NCI-H510A (cell line): ENCODE measurements around the gene YIF1A.

ENCODE experiments used
- DNase-seq: peaks from one replicate; lab custom pipeline; 2025; lab: John Stamatoyannopoulos, UW

Gene YIF1A

DNA sequence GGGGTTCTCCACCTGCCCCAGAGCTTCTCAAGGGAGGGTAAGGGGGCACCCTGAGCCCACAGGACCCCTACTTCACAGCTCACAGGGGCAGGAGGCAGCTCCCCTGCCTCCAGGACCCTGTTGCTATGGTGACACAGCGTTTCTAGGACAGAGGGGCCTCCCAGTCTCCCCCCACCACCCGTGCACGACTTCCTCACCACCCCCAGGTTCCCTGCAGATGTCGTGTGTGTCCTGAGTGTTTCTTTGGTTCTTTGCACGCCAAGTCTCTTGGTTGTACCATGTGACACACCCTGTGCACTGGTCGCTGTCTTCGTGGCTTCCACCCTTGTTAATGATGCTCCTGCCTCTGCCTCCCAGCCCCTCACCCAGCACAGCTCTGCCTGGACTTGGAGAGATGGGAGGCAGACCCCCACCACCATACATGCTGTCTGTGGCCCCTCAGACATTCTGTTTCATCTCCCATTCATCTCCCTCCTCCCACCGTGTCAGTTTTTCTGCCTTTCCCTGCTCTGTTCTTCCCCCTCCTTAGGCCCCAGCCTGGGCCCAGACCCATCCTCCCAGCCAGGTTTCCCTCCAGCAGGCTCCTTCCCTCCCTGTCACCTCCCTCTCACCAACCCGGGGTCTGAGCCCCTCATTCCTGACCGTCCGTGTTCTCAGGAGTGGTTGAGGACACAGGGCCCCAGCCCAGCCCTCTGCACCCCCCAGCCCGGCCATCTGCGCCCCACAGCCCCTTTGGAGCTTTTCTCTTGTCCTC lies 45.0 kb downstream of the YIF1A start:
- DNase-seq = no peak

DNA sequence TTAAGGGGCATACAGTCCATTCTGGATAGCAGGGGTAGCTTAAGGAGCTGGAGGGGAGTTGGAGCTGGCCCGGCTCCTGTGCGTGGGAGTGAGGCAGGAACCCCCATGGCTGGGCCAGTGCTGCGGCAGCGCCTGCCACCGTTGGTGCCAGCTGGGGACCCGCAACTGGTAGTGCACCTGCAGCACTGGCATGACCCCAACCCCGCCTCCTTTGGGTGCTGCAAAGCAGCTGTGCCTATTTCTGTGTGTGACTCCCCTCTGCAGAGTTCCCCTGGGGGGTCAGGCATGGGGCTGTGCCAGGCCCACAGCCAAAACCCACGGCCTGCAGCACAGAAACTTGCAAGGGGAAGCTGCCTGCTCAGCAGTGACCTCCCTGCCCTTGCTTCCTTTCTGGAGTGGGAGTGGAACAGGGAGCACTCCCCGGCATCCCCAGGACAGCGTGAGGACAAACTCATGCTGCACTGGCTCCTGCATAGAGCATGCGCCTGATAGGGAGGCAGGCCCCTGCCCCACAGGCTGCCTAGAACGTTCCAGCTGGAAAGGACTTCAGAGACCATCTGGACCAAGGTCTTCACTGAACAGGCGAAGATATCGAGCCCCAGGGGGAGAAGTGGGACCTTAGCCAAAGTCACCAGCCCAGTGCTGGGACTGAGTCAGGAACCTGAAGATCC lies 46.7 kb downstream of the YIF1A start:
- no peak for DNase-seq

DNA sequence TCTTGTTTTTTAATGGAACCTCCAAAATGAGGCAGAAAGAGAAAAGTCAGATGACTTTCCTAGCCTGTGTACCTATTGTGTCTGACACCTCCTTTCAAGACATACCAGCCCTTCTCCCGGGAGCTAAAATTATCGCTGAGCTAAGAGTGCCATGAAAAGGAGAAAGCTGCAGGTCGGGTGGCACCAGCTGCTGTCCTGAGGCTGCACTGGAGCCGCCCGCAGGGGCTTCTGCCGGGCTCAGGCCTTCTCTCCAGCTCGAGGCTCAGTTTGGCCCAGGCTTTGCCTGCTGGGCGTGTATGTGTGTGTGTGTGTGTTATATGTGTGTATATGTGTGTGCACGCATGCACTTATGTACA lies 48.2 kb downstream of the YIF1A start:
- DNase-seq = no peak

DNA sequence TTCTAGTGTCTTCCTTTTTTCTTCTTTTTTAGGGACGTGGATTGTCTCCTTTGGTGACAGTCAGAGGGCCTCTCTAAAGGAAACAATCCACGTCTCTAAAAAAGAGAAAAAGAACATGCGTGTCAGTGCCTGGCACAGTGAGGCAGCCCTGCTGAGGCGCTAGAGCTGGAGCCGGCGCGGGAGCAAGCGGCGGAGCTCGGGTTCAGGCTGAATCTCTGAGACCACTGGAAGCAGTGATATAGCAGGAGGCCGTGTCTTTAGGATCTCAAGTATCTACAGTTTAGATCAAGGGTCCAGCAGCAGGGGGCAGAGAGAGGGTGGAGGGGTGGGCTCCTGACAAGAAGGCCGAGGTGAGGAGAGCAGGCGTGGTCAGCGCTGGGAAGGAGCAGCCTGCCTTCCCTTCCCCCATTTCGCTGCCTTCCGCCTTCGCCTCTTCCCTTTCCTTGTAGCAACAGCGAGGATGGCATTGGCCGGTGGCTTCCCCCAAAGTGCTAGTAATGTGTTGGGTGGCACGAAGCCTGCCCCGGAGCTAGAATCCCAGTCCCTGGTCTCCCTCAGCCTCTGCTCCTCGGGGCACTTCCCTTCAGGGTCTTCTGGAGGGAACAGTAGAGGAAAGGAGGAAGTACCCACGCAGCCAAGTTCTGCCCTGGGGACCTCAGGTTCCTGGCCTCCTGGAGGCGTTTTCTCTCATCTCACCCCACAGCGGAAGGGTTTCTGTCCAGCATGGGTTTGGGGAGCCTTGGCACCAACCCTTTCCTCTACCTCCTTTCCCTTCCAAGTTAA lies 48.8 kb downstream of the YIF1A start:
- no peak for DNase-seq

GRCh38 chr11:66239511-66239910 lies 49.4 kb downstream of the YIF1A start:
- DNase-seq = no peak

DNA sequence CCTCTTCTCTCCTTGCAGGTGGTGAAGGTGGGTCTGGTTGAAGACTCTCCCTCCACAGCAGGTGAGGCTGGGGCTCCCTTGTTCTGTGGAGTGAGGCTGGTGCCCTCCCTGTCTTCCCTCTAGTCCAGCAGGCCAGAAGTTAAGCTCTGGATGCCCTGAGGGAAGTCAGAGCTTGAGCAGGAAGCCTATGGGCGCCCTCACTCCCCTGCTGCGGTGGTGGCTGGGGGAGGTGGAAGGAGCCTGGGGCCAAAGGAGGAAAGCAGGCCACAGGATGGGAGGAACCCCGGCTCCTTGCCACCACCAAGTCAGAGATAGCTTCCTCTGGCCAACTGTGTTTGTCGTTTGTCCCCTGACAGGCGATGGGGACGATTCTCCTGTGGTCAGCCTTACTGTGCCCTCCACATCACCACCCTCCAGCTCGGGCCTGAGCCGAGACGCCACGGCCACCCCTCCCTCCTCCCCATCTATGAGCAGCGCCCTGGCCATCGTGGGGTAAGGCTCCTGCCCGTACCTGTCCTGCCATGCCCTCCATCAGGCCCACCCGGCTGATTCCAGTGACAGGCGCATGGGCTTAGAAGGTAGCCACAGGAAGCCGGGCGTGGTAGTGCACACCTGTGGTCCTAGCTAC lies 50.0 kb downstream of the YIF1A start:
- no peak for DNase-seq

DNA sequence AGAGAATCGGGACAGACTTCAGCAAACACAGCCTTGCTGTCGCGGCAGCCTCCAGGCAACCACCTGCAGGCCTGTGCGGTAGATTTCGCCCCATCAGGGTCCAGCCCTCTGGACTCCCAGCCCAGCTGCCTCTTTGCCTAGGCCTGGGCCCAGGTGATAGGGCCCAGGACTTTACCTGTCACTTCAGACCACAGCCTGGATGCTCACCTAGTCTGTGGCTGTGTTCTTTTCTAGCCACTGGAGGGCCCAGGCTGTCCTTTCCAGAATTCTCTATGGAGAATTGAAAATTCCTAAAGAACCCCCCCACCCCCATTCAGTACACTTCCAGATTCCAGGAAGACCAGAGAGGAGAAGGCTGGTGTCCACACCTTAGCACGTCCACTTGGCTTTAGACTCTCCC lies 51.1 kb downstream of the YIF1A start:
- no peak for DNase-seq

DNA sequence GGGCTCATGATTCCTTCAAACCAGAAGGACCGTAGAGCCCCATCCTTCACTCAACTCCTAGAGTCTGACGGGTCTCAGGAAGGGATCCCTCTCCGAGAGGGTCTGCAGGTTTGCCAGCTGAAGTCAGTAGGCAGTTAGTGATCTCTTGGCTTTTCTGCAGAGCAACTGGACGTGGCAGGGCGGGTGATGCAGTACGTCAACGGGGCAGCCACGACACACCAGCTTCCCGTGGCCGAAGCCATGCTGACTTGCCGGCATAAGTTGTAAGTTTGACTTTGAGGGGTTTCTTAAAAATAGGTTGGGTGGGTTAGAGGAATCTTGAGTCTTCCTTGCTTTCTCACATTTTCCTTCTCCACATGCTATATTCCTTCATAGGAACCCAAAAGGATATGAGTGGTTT lies 53.8 kb downstream of the YIF1A start:
- DNase-seq = no peak
